ENCODE measurements around the gene RTKN2. TPM values are rescaled to one million over a fixed set of nuclear protein-coding genes. Genes with fewer than 3 reads are reported as not detected.
A peak's percentile ranks its signal among the peaks of the same experiment; 100 is the strongest.

The RTKN2 gene
- total RNA-seq, 1 donor from 2014 or later, result 109 TPM

GRCh38 chr10:62278441-62278910 is 9.8 kb upstream of the RTKN2 start:
- intact Hi-C loops (cut with DNase I), result no loop called here
- Histone ChIP-seq H3K27me3 (ENCODE audit: low read depth) (no peaks in the 10 kb centered on the region), H3K9me3 (no peaks in the 10 kb centered on the region), H3K4me3 (no peak overlapping the region), H3K27ac (peak overlapping the region; percentile 18), H3K4me1 (no peaks in the 10 kb centered on the region), H3K36me3 (no peaks in the 10 kb centered on the region)
- DNase-seq (no peak), ATAC-seq (peak in 1 of 2 donors; percentile 28)
- TF ChIP-seq CTCF (IDR thresholded peaks at IDR 0.05), result no peak

DNA sequence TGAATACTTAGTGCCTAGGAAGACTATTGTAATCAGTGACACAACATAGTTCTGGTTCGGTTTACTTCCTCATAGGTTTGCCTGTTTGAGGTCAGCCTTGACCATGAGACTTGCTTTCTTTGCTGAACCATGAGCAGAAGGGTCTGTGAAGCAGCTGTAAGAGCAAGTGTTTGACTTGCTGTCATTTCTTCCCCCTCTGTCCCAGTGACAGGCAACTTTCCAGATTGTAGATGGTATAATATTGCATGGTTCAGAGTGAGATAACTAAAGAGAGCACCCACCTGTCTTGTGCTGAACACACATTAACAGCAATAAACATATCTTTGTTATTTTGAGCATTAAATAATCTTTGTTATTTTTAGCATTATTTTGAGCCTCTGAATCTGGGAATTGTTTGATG is 9.3 kb upstream of the RTKN2 start:
- ATAC-seq, result no peak
- no peak for DNase-seq
- intact Hi-C loops (cut with DNase I), result no loop called here
- Histone ChIP-seq H3K27ac (no peak overlapping the region), H3K4me3 (no peak overlapping the region), H3K27me3 (ENCODE audit: low read depth) (no peaks in the 10 kb centered on the region), H3K9me3 (no peaks in the 10 kb centered on the region), H3K36me3 (no peaks in the 10 kb centered on the region), H3K4me1 (no peaks in the 10 kb centered on the region)
- TF ChIP-seq CTCF (IDR thresholded peaks at IDR 0.05), result no peak

DNA sequence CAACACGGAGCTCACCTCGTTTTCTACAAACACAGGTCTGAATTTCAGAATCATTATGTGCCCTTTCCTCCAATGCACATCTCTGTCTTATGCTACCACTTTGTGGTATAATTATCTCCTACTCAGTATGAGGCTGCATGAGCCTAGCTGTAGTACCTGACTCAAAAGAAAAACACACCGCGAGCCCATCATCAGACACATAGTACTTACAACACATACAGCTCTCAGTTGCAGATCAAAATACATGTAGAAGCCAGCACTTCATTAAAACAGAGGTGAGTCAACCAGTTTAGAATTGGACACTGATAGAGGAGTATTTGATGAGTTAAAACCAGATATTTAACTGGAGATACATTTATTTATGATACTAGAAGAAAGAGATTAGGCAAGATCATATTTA is 1.4 kb upstream of the RTKN2 start:
- Histone ChIP-seq H3K4me3 (no peak overlapping the region), H3K27me3 (ENCODE audit: low read depth) (peaks cover 12% of the 10 kb centered on the region), H3K27ac (no peak overlapping the region), H3K36me3 (no peaks in the 10 kb centered on the region), H3K4me1 (peaks cover 15% of the 10 kb centered on the region), H3K9me3 (no peaks in the 10 kb centered on the region)
- ATAC-seq (no peak), DNase-seq (no peak)
- intact Hi-C loops (cut with DNase I), result no loop called here
- TF ChIP-seq CTCF (IDR thresholded peaks at IDR 0.05), result no peak

GRCh38 chr10:62268027-62268398 is 631 bp downstream of the RTKN2 start:
- Histone ChIP-seq H3K4me1 (peaks cover 15% of the 10 kb centered on the region), H3K36me3 (no peaks in the 10 kb centered on the region), H3K27ac (peak overlapping the region; percentile 44), H3K27me3 (ENCODE audit: low read depth) (peaks cover 12% of the 10 kb centered on the region), H3K4me3 (peak overlapping the region; percentile 76), H3K9me3 (no peaks in the 10 kb centered on the region)
- intact Hi-C loops (cut with DNase I), result no loop called here
- no peak for TF ChIP-seq CTCF (IDR thresholded peaks at IDR 0.05)
- ATAC-seq, result peak; percentile 1
- DNase-seq, result peak; percentile 38

DNA sequence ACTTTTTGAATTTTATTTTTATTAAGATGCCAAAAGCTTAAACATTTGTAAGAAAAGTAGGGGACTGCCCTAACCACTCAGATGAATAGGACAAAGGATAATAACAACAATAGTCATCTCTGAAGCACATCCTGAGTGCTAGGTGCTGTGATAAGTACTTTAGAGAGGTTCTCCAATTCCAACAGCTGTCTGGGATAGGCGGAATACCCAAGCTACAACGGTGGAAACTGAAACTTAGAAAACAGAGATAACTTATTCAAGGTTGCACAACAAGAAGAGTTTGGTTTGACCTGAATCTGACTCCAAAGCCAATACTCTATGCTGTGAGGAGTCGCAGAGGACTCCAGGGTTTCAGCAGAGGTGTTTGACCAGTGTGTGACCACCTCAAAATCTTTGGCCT is 2.0 kb downstream of the RTKN2 start:
- intact Hi-C loops (cut with DNase I), result no loop called here
- Histone ChIP-seq H3K36me3 (no peaks in the 10 kb centered on the region), H3K4me1 (peaks cover 15% of the 10 kb centered on the region), H3K9me3 (no peaks in the 10 kb centered on the region), H3K4me3 (peak overlapping the region; percentile 76), H3K27ac (no peak overlapping the region), H3K27me3 (ENCODE audit: low read depth) (peaks cover 12% of the 10 kb centered on the region)
- no peak for ATAC-seq
- no peak for TF ChIP-seq CTCF (IDR thresholded peaks at IDR 0.05)
- no peak for DNase-seq

- ATAC-seq, result no peak
- no peak for DNase-seq
- intact Hi-C loops (cut with DNase I), result no loop called here
- H3K4me1 ChIP-seq, result peaks cover 15% of the 10 kb centered on the region
- TF ChIP-seq CTCF (IDR thresholded peaks at IDR 0.05), result no peak
- H3K4me3 ChIP-seq, result peak overlapping the region; percentile 76
- H3K27me3 ChIP-seq (ENCODE audit: low read depth), result peaks cover 12% of the 10 kb centered on the region
- H3K36me3 ChIP-seq, result no peaks in the 10 kb centered on the region
- no peak overlapping the region for H3K27ac ChIP-seq
- no peaks in the 10 kb centered on the region for H3K9me3 ChIP-seq
Observed at GRCh38 chr10:62266147-62266546, 2.5 kb downstream of the RTKN2 start.

Data from lower lobe of right lung (tissue), 2 donors.